Measurements from ENCODE around the gene RBM4.

DNA sequence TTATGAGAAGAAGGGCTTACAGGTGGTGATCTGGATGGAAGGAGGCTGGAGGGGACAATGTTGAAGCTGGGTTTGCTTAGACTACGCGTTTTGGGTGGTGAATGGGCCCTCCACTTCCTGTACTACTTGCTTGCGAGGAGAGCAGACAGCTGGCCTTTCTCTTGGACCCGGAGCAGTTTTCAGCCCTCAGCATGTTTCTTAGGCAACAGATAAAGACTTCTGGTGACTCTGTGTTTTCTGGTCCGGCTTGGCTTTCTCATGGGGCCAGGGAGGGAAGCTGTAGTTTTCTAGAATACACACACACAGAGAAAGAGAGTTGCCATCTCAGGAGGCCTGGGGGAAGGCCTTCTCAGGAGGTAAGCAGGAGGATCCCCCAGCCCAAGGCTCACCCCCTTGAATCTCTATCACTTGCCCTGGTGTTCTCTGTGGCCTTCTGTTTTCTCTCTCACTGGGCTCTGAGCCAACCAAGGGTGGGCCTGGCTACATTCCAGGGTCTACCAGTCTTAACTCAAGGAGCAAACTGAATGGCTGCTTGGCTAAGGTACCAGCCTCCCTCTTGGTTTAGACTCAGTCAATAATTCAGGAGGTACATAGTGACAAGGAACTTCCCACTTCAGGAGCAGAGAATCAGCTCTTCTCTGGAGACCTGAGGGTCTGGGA, 43.1 kb upstream of the RBM4 start:
- TF ChIP-seq, protein P1, sequence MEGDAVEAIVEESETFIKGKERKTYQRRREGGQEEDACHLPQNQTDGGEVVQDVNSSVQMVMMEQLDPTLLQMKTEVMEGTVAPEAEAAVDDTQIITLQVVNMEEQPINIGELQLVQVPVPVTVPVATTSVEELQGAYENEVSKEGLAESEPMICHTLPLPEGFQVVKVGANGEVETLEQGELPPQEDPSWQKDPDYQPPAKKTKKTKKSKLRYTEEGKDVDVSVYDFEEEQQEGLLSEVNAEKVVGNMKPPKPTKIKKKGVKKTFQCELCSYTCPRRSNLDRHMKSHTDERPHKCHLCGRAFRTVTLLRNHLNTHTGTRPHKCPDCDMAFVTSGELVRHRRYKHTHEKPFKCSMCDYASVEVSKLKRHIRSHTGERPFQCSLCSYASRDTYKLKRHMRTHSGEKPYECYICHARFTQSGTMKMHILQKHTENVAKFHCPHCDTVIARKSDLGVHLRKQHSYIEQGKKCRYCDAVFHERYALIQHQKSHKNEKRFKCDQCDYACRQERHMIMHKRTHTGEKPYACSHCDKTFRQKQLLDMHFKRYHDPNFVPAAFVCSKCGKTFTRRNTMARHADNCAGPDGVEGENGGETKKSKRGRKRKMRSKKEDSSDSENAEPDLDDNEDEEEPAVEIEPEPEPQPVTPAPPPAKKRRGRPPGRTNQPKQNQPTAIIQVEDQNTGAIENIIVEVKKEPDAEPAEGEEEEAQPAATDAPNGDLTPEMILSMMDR (IDR thresholded peaks at IDR 0.05): no peak
- no peak for TF ChIP-seq POLR2A (IDR thresholded peaks at IDR 0.05)
